NB4 (cell line): ENCODE data around the gene CCDC142.

Experiments used
- POLR2A ChIP-seq: IDR thresholded peaks from 2 replicates; pipeline ENCODE4 v1.6.1; 2011; ENCODE audit warnings: mild to moderate bottlenecking; ENCODE audit not compliant: insufficient read length; ENCODE audit errors: extremely low read depth
- TF ChIP-seq, protein P1 (sequence below): IDR thresholded peaks from one replicate; pipeline ENCODE4 v1.5.1; 2012; ENCODE audit warnings: low read depth, low read length
- TF ChIP-seq, protein P2 (sequence below): IDR thresholded peaks from 2 replicates; pipeline ENCODE4 v1.6.1; 2011; ENCODE audit warnings: low read depth, low read length

DNA sequence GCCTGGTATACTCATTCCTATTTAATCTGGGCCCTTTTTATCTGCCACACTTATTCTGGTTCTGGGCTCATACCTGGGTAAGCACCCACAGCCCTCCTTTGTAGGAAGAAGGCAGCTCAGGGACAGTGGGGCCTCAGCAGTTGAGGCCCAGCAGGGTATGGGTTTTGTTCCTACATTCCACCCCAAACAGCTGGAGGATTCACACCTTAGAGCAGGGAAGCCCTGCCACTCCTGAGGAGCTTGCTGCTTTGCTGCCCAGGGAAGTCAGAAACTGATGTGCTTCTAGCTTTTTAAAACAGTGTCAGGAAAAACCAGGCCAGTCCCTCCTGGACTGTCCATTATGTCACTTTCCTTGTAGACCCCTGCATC, 17.8 kb upstream of the CCDC142 start:
- TF ChIP-seq, protein P1, sequence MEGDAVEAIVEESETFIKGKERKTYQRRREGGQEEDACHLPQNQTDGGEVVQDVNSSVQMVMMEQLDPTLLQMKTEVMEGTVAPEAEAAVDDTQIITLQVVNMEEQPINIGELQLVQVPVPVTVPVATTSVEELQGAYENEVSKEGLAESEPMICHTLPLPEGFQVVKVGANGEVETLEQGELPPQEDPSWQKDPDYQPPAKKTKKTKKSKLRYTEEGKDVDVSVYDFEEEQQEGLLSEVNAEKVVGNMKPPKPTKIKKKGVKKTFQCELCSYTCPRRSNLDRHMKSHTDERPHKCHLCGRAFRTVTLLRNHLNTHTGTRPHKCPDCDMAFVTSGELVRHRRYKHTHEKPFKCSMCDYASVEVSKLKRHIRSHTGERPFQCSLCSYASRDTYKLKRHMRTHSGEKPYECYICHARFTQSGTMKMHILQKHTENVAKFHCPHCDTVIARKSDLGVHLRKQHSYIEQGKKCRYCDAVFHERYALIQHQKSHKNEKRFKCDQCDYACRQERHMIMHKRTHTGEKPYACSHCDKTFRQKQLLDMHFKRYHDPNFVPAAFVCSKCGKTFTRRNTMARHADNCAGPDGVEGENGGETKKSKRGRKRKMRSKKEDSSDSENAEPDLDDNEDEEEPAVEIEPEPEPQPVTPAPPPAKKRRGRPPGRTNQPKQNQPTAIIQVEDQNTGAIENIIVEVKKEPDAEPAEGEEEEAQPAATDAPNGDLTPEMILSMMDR: no peak
- no peak for TF ChIP-seq POLR2A
- TF ChIP-seq, protein P2, sequence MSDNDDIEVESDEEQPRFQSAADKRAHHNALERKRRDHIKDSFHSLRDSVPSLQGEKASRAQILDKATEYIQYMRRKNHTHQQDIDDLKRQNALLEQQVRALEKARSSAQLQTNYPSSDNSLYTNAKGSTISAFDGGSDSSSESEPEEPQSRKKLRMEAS: no peak
